Stimulated activated CD8-positive, alpha-beta memory T cell treated with anti-CD3 and anti-CD28 coated beads, Interleukin-7, amount 100 ng/mL, for 1 hour (primary cell): ENCODE results near the gene COL5A1.
A peak's percentile ranks its signal among the peaks of the same experiment; 100 is the strongest.
"Not testable (repeated sequence)": the region's sequence is repeated elsewhere in the genome, so short reads cannot be mapped to it uniquely, and the experiment has no call there.

Source experiments
- DNase-seq, 2 donors: peaks; one replicate each; pipeline ENCODE4 v3.0.0-alpha.2; 2020; ENCODE audit warnings: low read depth in 2 of 2

Gene COL5A1

GRCh38 chr9:134690946-134691694 lies 49.5 kb downstream of the COL5A1 start:
- no peak for DNase-seq

GRCh38 chr9:134691695-134692572 lies 50.3 kb downstream of the COL5A1 start:
- no peak for DNase-seq

- no peak for DNase-seq
Measured at GRCh38 chr9:134692573-134692860, 50.9 kb downstream of the COL5A1 start.

- no peak for DNase-seq
Measured at GRCh38 chr9:134693011-134693410, 51.4 kb downstream of the COL5A1 start.

- no peak for DNase-seq
Measured at GRCh38 chr9:134693641-134694367, 52.2 kb downstream of the COL5A1 start.

- no peak for DNase-seq
Measured at GRCh38 chr9:134694368-134694665, 52.7 kb downstream of the COL5A1 start.

- DNase-seq, result no peak
Measured at GRCh38 chr9:134694714-134695113, 53.1 kb downstream of the COL5A1 start.

GRCh38 chr9:134695144-134695543 lies 53.5 kb downstream of the COL5A1 start:
- no peak for DNase-seq

GRCh38 chr9:134696433-134696832 lies 54.8 kb downstream of the COL5A1 start:
- DNase-seq, result no peak

- no peak for DNase-seq
Measured at GRCh38 chr9:134698111-134698510, 56.5 kb downstream of the COL5A1 start.

- DNase-seq, result peak in 1 of 2 donors; percentile 10
Measured at GRCh38 chr9:134698587-134699342, 57.2 kb downstream of the COL5A1 start.

GRCh38 chr9:134699343-134699740 lies 57.7 kb downstream of the COL5A1 start:
- no peak for DNase-seq

GRCh38 chr9:134700636-134701350 lies 59.2 kb downstream of the COL5A1 start:
- DNase-seq, result no peak

GRCh38 chr9:134701581-134702259 lies 60.1 kb downstream of the COL5A1 start:
- DNase-seq, result no peak

- no peak for DNase-seq
Measured at GRCh38 chr9:134702291-134702690, 60.7 kb downstream of the COL5A1 start.

- DNase-seq, result not testable (repeated sequence)
Measured at GRCh38 chr9:134703730-134704114, 62.1 kb downstream of the COL5A1 start.

- DNase-seq, result no peak
Measured at GRCh38 chr9:134704498-134704897, 62.9 kb downstream of the COL5A1 start.

- DNase-seq, result no peak
Measured at GRCh38 chr9:134705786-134706185, 64.2 kb downstream of the COL5A1 start.

GRCh38 chr9:134706522-134706921 lies 64.9 kb downstream of the COL5A1 start:
- DNase-seq, result no peak

- no peak for DNase-seq
Measured at GRCh38 chr9:134707031-134707680, 65.6 kb downstream of the COL5A1 start.
